ENCODE results near the gene CWC15. TPM values are rescaled to one million over a fixed set of nuclear protein-coding genes. Genes with fewer than 3 reads are reported as not detected.

Gene CWC15
- total RNA-seq, 1 donor from 2014 or later = 71.6 TPM

DNA sequence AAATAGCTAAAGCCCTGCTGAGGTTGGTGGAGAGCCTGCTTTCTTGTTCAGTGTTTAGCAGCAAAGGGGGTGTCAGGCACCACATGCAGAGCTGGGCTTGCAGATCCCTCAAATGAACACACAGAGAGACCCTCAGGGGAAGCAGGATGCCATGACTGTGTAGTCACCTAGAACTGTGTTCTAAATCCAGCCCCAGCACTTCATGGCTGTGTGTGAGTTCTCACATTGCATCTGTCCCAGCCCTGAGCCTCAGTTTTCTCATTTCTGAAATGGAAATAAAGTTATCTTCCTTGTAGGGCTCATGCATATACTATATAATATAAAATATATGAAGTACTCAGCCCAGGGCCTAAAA lies 47.1 kb downstream of the CWC15 start:
- DNase-seq = no peak
- TF ChIP-seq, protein P1, sequence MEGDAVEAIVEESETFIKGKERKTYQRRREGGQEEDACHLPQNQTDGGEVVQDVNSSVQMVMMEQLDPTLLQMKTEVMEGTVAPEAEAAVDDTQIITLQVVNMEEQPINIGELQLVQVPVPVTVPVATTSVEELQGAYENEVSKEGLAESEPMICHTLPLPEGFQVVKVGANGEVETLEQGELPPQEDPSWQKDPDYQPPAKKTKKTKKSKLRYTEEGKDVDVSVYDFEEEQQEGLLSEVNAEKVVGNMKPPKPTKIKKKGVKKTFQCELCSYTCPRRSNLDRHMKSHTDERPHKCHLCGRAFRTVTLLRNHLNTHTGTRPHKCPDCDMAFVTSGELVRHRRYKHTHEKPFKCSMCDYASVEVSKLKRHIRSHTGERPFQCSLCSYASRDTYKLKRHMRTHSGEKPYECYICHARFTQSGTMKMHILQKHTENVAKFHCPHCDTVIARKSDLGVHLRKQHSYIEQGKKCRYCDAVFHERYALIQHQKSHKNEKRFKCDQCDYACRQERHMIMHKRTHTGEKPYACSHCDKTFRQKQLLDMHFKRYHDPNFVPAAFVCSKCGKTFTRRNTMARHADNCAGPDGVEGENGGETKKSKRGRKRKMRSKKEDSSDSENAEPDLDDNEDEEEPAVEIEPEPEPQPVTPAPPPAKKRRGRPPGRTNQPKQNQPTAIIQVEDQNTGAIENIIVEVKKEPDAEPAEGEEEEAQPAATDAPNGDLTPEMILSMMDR (IDR thresholded peaks at IDR 0.05; ENCODE audit: borderline replicate concordance) = no peak
- Histone ChIP-seq H3K4me3 (no peak overlapping the region), H3K27me3 (ENCODE audit: low read depth) (peaks cover 2% of the 10 kb centered on the region), H3K4me1 (peaks cover 50% of the 10 kb centered on the region), H3K36me3 (no peaks in the 10 kb centered on the region), H3K27ac (replicated peaks) (peak overlapping the region; percentile 86), H3K9me3 (replicated peaks) (no peaks in the 10 kb centered on the region)
- intact Hi-C loops (cut with micrococcal nuclease) = no loop called here

DNA sequence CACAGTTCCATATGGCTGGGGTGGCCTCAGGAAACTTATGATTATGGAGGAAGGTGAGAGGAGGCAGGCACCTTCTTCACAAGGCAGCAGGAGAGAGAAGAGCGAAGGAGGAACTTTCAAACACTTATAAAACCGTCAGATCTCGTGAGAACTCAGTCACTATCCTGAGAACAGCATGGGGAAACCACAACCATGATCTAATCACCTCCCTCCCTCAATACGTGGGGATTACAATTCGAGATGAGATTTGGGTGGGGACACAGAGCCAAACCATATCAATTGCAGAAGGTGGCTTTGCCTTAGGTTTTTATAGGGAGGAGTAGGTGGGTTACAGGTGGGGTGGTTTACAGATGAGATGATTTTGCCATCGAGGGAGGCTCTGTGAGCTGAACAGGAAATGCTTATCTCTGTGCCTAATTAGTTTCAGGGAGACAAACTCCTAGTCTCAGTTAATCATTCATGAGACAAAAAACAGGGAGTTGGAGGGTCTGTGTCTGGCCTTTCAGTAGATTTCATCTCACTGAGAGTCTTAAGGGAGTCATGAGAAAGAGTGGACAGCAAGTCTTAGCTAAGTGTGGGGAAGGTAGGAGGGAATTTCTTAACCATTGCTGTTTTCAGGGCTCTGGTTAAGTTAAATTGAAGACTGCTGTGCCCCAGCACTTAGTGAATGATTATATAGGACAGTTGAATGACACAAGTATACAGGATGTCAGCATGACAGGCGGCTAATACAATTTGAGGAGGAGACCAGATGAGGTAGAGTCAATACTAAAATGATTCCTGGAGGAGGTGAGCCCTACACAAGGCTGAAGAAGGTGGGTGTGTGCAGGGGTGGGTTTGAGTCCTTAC lies 47.7 kb downstream of the CWC15 start:
- Histone ChIP-seq H3K4me1 (peaks cover 50% of the 10 kb centered on the region), H3K36me3 (no peaks in the 10 kb centered on the region), H3K9me3 (replicated peaks) (no peaks in the 10 kb centered on the region), H3K27me3 (ENCODE audit: low read depth) (peaks cover 2% of the 10 kb centered on the region), H3K4me3 (no peak overlapping the region), H3K27ac (replicated peaks) (peak overlapping the region; percentile 86)
- DNase-seq = no peak
- intact Hi-C loops (cut with micrococcal nuclease) = no loop called here
- TF ChIP-seq, protein P1 (IDR thresholded peaks at IDR 0.05; ENCODE audit: borderline replicate concordance) = no peak

DNA sequence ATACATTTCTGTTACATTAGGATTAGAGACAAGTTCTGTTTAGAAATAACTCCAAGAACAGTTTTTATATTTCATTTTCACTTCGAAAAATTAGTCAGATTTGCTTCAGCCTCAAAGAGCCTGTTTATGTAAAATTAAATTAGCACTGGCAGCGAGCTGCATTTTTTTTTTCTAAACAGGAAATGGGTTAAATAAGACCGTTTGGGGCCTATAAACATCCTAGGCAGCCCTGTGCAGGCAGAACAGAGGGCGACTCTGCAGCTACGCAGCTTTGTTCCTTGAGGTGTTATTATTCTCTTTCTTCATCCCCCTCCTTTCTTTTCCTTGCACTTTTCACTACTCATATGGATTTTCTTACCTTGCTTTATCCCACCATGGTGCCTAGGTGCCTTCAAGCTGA lies 48.7 kb downstream of the CWC15 start:
- peaks cover 2% of the 10 kb centered on the region for H3K27me3 ChIP-seq (ENCODE audit: low read depth)
- intact Hi-C loops (cut with micrococcal nuclease) = no loop called here
- peaks cover 50% of the 10 kb centered on the region for H3K4me1 ChIP-seq
- TF ChIP-seq, protein P1 (IDR thresholded peaks at IDR 0.05; ENCODE audit: borderline replicate concordance) = no peak
- no peak for DNase-seq
- H3K36me3 ChIP-seq = no peaks in the 10 kb centered on the region
- no peaks in the 10 kb centered on the region for H3K9me3 ChIP-seq (replicated peaks)
- peak overlapping the region; percentile 34 for H3K27ac ChIP-seq (replicated peaks)
- H3K4me3 ChIP-seq = no peak overlapping the region

DNA sequence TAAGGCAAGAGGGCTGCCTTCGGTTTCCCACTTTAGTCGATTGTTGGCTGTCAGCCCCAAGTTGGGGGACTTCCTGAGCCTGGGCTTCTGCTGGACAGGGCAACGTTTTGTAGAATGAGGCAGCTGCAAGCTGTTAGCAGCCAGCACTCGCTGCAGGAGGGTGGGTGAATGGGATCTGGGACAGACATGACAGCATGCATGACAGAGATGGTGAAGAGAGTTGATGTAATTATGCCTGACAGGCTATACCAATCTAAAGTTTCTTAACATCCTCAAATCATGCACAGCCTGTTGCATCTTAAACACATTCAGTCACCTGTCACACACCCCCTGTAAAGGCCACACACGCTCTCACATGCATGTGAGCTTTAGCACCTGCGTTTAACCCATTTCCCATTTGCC lies 49.2 kb downstream of the CWC15 start:
- peak overlapping the region; percentile 34 for H3K27ac ChIP-seq (replicated peaks)
- intact Hi-C loops (cut with micrococcal nuclease) = no loop called here
- peaks cover 50% of the 10 kb centered on the region for H3K4me1 ChIP-seq
- H3K36me3 ChIP-seq = no peaks in the 10 kb centered on the region
- peaks cover 2% of the 10 kb centered on the region for H3K27me3 ChIP-seq (ENCODE audit: low read depth)
- DNase-seq = no peak
- no peak overlapping the region for H3K4me3 ChIP-seq
- H3K9me3 ChIP-seq (replicated peaks) = no peaks in the 10 kb centered on the region
- TF ChIP-seq, protein P1 (IDR thresholded peaks at IDR 0.05; ENCODE audit: borderline replicate concordance) = no peak

DNA sequence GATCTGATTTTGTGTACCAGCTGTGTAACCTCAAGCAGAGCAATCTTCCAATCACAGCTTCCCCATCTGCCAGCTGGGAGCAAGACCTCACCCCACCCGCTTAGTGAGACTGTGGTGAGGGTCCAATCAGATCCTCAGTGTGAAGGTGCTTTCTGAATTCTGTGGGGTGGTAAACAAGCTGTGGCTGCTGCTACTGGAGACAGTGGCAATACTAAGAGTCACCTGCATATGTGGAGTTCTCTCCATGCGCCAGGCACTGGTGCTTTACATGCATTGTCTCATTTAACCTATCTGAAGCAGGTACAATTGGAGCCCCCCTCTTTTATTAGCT lies 50.4 kb downstream of the CWC15 start:
- no peak for DNase-seq
- Histone ChIP-seq H3K27ac (replicated peaks) (no peak overlapping the region), H3K27me3 (ENCODE audit: low read depth) (peaks cover 2% of the 10 kb centered on the region), H3K9me3 (replicated peaks) (no peaks in the 10 kb centered on the region), H3K36me3 (no peaks in the 10 kb centered on the region), H3K4me1 (peaks cover 40% of the 10 kb centered on the region), H3K4me3 (no peak overlapping the region)
- intact Hi-C loops (cut with micrococcal nuclease) = no loop called here
- TF ChIP-seq, protein P1 (IDR thresholded peaks at IDR 0.05; ENCODE audit: borderline replicate concordance) = no peak
